ENCODE data around the gene C5orf15. TPM values are rescaled to one million over a fixed set of nuclear protein-coding genes. Genes with fewer than 3 reads are reported as not detected.

C5orf15 gene
- total and polyA plus RNA-seq, 8 donors, result 2.9 to 77.8 (median 22.3) TPM

DNA sequence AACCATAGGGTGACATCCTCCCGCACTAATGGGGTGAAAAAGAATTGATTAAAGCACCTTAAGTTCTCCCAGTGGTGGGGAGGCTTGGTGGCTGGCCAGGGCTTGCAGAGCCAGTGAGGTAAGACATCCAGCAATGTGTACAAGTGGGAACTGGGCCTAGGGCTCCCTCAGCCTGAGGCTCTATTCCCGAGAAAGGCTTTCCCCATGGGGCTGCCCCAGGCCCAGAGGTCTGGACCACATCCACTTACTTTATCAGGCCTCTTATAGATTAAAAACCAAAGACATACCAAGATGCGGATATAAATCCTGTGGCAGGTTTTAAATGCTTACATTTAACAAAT lies 35.3 kb downstream of the C5orf15 start:
- Histone ChIP-seq H3K9me3 (no peaks in the 10 kb centered on the region), H3K4me1 (peaks cover 0 to 28% (median 11%) of the 10 kb centered on the region in 4 donors), H3K4me3 (no peak overlapping the region), H3K36me3 (no peaks in the 10 kb centered on the region), H3K27me3 (no peaks in the 10 kb centered on the region), H3K27ac (no peak overlapping the region)
- WGBS, 5 donors, result 31 to 55% (median 52%) methylated on average over 3 of the region's 3 CpGs
- TF ChIP-seq POLR2AphosphoS5 (IDR thresholded peaks at IDR 0.05), result no peak
- TF ChIP-seq POLR2A (IDR thresholded peaks at IDR 0.05), result no peak
- TF ChIP-seq, protein P1, sequence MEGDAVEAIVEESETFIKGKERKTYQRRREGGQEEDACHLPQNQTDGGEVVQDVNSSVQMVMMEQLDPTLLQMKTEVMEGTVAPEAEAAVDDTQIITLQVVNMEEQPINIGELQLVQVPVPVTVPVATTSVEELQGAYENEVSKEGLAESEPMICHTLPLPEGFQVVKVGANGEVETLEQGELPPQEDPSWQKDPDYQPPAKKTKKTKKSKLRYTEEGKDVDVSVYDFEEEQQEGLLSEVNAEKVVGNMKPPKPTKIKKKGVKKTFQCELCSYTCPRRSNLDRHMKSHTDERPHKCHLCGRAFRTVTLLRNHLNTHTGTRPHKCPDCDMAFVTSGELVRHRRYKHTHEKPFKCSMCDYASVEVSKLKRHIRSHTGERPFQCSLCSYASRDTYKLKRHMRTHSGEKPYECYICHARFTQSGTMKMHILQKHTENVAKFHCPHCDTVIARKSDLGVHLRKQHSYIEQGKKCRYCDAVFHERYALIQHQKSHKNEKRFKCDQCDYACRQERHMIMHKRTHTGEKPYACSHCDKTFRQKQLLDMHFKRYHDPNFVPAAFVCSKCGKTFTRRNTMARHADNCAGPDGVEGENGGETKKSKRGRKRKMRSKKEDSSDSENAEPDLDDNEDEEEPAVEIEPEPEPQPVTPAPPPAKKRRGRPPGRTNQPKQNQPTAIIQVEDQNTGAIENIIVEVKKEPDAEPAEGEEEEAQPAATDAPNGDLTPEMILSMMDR (IDR thresholded peaks at IDR 0.05), result no peak
- no peak for TF ChIP-seq EP300 (IDR thresholded peaks at IDR 0.05)
- DNase-seq, result peak in 1 of 2 donors; percentile 41
- intact Hi-C loops (cut with DNase I; ENCODE audit: low total_unique reads), result loop anchor here (10.0 kb wide), 1 partner anchor 508 kb away; no protein-coding TSS in a partner anchor

DNA sequence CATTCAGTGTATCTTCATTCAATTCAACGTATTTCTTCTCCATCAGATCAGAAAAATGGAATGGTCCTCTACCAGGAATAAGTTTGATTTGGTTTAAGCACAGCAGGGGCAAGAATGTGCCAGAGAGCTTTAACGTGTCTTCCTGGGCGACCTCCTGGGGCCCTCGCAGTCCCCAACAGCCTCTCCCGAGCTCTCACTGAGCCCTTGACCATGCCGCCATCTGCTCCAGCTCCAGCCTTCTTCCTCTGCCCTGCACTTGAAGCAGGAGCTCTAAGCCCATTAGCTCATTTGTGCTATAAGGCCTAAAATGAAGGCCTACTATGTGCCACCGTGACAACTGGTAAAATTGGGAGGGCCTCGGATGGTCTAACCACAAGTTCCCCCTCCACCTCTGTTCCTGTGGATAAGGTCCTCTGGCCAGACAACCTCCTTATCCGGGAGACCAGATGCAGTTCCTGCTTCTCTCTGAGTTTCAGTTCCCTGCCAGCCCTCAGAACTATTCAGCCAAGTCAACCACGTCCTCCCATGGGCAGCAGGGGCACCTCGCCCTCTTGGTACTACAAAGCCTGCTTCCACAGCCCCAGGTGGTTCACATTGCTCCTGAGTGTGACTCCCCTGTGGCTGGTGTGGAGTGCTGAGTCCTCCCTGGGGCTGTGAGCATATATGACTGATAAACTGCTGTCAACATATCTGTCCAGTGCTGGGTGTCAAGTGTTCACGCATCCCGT lies 35.8 kb downstream of the C5orf15 start:
- Histone ChIP-seq H3K9me3 (no peaks in the 10 kb centered on the region), H3K36me3 (no peaks in the 10 kb centered on the region), H3K27me3 (no peaks in the 10 kb centered on the region), H3K4me1 (peaks cover 3 to 27% (median 11%) of the 10 kb centered on the region in 4 donors), H3K27ac (no peak overlapping the region), H3K4me3 (no peak overlapping the region)
- peak in 1 of 2 donors; percentile 51 for DNase-seq
- intact Hi-C loops (cut with DNase I; ENCODE audit: low total_unique reads), result loop anchor here (10.0 kb wide), 1 partner anchor 508 kb away; no protein-coding TSS in a partner anchor
- TF ChIP-seq POLR2A (IDR thresholded peaks at IDR 0.05), result no peak
- TF ChIP-seq, protein P1 (IDR thresholded peaks at IDR 0.05), result no peak
- no peak for TF ChIP-seq EP300 (IDR thresholded peaks at IDR 0.05)
- no peak for TF ChIP-seq POLR2AphosphoS5 (IDR thresholded peaks at IDR 0.05)
- 64 to 74% (median 65%) methylated on average over 13 of the region's 13 CpGs for WGBS, 5 donors

DNA sequence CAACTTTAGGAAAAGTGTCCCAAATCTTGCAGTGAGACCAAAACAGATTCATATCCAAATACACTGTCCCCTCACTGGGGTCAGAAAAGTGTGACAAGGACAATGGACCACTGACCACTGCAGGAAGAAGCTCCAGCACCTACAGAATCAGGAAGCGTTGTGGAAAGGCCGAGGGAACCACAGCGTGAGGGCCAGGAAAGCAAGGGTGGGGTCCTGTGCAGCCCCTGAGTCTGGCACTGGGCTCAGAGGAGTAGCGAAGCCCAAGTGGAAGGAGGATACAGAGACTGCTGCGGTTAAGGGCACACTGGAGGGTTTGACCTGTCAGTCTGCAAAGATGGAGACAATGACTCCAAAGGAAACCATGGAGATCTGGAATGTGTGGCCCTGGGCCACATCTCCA lies 36.9 kb downstream of the C5orf15 start:
- 93 to 98% (median 97%) methylated on average over 5 of the region's 5 CpGs for WGBS, 5 donors
- Histone ChIP-seq H3K36me3 (no peaks in the 10 kb centered on the region), H3K4me1 (peaks cover 9 to 35% (median 19%) of the 10 kb centered on the region in 4 donors), H3K27ac (no peak overlapping the region), H3K9me3 (no peaks in the 10 kb centered on the region), H3K4me3 (no peak overlapping the region), H3K27me3 (no peaks in the 10 kb centered on the region)
- no peak for DNase-seq
- TF ChIP-seq POLR2AphosphoS5 (IDR thresholded peaks at IDR 0.05) (no peak), EP300 (IDR thresholded peaks at IDR 0.05) (no peak), POLR2A (IDR thresholded peaks at IDR 0.05) (no peak)
- TF ChIP-seq, protein P1 (IDR thresholded peaks at IDR 0.05), result no peak
- intact Hi-C loops (cut with DNase I; ENCODE audit: low total_unique reads), result loop anchor here (10.0 kb wide), 1 partner anchor 507 kb away; no protein-coding TSS in a partner anchor

DNA sequence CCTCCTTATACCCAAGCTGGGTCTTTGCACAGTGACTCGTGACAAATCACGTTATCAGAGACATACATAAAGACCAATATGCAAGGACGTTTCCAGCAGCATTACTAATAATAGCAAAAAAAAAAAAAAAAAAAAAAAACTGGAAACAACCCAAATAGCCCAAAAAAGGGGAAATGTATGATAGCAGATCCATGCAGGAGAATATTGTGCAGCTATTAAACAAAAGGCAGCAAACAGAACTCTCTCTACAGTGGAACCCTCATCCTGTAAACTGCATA lies 37.7 kb downstream of the C5orf15 start:
- TF ChIP-seq, protein P1 (IDR thresholded peaks at IDR 0.05), result no peak
- TF ChIP-seq POLR2AphosphoS5 (IDR thresholded peaks at IDR 0.05) (no peak), EP300 (IDR thresholded peaks at IDR 0.05) (no peak), POLR2A (IDR thresholded peaks at IDR 0.05) (no peak)
- Histone ChIP-seq H3K36me3 (no peaks in the 10 kb centered on the region), H3K9me3 (no peaks in the 10 kb centered on the region), H3K4me1 (peaks cover 9 to 40% (median 22%) of the 10 kb centered on the region in 4 donors), H3K4me3 (no peak overlapping the region), H3K27me3 (no peaks in the 10 kb centered on the region), H3K27ac (no peak overlapping the region)
- WGBS, 5 donors, result 22 to 59% (median 36%) methylated on average over 3 of the region's 3 CpGs
- no peak for DNase-seq
- intact Hi-C loops (cut with DNase I; ENCODE audit: low total_unique reads), result loop anchor here (10.0 kb wide), 1 partner anchor 506 kb away; no protein-coding TSS in a partner anchor

Data from stomach (tissue), 9 donors.